Activated T-cell treated with anti-CD3 and anti-CD28 coated beads for 4 hours (primary cell): ENCODE data around the gene SCAMP2.

Experiments used
- DNase-seq: peaks from one replicate; pipeline ENCODE4 v3.0.0-alpha.2; 2020

The SCAMP2 gene

DNA sequence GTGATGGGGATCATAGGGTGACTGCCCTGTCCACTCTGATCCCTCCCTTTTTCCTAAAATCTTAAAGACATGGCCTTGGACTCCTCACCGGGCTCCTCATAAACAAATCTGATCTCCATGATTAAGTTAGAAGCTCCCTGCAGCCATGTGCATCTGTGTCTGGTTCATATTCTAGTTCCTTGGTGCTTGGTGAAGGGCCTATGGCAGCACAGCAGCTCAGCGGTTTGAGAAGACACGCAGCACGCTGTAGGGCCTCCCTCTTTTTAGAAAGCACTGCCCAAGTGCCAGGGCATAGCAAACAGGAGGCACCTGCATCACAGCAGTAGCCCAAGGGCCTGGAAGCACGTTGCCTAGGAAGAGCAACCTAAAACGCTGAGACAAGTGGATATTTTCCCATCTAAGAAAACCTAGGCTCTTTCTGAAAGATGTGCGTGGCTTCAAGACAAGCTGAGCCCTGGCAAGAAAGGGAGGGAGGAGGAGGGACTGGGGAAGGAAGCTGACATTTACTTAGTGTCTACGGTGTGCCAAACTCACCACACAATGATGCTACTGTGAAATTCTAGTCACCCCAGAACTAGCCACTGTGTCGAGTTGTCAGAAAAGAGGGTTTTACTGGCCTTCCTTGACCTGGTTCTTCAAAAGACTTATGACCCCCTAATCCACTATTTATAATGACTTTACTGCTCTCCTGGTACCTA, 15.3 kb downstream of the SCAMP2 start:
- no peak for DNase-seq

GRCh38 chr15:74857082-74857655, 16.0 kb downstream of the SCAMP2 start:
- no peak for DNase-seq

DNA sequence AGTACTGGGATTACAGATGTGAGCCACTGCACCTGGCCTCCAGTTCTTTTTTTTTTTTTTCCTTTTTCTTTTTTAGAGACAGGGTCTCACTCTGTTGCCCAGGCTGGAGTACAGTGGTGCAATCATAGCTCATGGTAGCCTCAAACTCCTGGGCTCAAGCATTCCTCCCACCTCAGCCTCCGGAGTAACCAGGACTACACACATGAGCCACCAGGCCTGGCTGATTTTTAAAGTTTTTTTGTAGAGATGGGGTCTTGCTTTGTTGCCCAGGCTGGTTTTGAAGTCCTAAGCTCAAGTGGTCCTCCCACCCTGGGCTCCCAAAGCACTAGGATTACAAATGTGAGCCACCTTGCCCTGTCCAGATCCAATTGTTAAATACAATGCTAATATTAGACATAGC, 16.6 kb downstream of the SCAMP2 start:
- no peak for DNase-seq

- DNase-seq: no peak
Observed at GRCh38 chr15:74855857-74856256, 17.3 kb downstream of the SCAMP2 start.

DNA sequence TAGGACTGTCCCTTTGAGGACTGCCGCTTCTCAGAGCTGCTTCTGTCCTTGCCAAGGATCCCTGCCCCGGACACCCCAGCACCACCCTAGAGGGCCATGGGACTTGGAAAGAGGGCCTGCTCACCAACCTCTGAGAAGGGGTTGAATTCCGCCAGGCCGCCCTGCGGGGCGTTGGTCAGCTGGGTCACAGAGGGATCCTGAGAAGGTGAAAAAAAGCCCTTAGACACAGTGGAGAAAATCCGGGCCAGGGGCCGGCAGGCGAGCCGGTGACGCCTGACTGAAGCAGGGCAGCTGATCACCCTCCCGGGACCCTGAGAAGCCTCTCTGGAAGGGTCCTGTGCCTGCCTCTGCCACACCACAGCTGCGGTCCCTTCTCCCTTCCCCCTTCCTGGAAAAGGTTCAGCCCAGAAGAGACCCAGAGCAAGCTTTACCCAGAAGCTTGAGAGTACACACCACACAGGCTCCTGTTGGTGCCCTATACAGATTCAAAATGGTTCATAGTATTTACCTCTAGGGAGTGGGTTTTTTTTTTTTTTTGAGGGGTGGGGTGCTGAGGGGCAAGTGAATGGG, 18.6 kb downstream of the SCAMP2 start:
- DNase-seq: no peak

DNA sequence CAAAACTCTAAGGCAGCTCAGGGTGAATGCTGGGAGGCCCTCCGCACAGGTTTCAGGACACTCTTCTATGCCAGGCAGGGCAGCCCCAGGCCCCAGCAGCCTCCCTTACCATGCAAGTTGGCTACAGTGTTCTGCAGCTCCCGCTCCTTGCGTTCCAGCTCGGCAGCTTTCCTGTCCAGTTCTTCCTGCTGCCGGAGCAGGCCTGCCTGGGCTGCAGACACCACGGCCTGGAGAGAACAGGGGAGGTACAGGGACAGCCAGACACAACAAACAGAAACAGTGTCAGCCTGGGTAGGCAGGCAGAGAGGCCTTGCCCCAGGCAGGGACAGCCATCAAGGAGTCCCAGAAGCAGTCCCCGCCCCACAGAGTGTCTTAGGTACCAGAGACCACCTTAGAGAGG, 21.2 kb downstream of the SCAMP2 start:
- DNase-seq: no peak

DNA sequence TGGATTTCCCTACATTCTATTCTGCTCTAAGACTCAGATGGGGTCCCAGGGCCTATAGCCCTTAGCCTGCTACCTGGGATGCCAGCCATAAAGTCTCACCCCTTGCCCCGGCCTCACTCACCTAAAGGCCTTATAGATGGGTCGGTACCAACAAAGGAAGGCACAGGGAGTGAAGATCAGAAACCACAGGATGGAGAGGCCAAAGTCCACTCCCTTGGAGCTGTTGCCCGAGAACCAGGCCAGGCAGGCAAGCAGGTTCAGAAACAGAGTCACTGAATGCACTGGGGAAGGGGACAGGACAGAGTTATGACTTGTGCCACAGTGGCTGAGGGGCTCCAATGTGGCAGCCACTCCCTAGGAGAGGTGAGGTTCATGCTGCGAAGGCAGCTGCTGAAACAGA, 22.8 kb downstream of the SCAMP2 start:
- DNase-seq: no peak

GRCh38 chr15:74847432-74847831, 25.7 kb downstream of the SCAMP2 start:
- DNase-seq: no peak

DNA sequence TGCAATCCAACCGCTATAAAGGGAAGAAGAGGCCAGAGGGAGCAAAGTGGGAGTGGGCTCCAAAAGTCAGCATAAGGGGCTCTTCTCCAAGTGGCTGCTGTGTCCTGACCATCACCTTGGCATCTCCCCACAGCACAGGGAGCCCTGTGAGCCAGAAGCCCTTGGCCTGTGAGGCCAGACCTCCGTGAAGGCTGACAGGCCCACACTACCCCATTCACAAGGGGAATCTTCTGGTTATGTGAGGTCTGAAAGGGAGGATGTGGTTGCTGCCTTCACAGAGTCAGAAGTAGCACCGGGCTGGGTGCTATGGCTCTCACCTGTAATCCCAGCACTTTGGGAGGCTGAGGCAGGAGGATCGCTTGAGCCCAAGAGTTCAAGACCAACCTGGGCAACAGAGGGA, 27.6 kb downstream of the SCAMP2 start:
- no peak for DNase-seq

- DNase-seq: peak; percentile 37
Observed at GRCh38 chr15:74845208-74845568, 28.0 kb downstream of the SCAMP2 start.

GRCh38 chr15:74844319-74845207, 28.6 kb downstream of the SCAMP2 start:
- no peak for DNase-seq

DNA sequence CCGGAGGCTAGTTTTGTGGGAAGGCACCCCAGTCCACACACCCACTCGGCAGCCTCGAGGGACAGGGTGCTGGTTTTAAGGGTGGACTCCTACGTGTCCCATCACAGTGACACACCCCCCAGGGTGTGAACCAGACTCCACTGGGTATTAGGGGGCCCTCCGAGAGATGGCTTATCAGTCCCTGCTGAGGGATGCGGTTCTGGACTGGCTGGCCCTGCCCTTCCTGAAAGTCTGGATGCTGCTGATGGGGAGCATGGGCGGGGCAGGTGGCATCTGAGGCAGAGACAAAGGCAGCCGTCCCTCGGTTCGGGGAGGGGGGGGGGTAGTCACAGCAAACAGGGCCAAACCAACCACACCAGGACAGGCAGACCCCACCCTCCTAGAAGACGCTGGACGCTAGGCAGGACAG, 29.3 kb downstream of the SCAMP2 start:
- no peak for DNase-seq

DNA sequence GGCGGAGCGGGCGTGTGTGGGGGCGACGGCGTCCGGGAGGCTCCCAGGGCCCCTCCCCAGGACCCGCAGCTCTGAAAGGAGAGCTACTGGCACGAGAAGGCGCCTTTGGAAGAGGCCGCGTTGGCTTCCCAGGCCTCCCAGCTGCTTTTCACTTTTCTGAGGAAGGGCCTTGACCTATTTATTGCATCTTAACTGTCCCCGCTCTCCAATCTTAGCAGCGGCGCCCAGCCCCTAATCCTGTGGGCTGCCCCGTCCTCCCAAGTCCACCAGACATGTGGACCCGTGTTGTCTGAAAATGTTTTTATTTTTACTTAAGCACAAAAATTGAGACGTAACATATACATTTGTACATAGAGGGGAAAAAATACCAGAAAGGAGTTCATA, 29.7 kb downstream of the SCAMP2 start:
- no peak for DNase-seq

- peak; percentile 87 for DNase-seq
Observed at GRCh38 chr15:74842581-74843444, 30.4 kb downstream of the SCAMP2 start, which contains the start of gene ULK3. Gene ULK3, minus strand, starts transcription at chr15:74843156. Its CDS starts 51 bp downstream, at chr15:74843105.

- no peak for DNase-seq
Observed at GRCh38 chr15:74841891-74842373, 31.2 kb downstream of the SCAMP2 start.

DNA sequence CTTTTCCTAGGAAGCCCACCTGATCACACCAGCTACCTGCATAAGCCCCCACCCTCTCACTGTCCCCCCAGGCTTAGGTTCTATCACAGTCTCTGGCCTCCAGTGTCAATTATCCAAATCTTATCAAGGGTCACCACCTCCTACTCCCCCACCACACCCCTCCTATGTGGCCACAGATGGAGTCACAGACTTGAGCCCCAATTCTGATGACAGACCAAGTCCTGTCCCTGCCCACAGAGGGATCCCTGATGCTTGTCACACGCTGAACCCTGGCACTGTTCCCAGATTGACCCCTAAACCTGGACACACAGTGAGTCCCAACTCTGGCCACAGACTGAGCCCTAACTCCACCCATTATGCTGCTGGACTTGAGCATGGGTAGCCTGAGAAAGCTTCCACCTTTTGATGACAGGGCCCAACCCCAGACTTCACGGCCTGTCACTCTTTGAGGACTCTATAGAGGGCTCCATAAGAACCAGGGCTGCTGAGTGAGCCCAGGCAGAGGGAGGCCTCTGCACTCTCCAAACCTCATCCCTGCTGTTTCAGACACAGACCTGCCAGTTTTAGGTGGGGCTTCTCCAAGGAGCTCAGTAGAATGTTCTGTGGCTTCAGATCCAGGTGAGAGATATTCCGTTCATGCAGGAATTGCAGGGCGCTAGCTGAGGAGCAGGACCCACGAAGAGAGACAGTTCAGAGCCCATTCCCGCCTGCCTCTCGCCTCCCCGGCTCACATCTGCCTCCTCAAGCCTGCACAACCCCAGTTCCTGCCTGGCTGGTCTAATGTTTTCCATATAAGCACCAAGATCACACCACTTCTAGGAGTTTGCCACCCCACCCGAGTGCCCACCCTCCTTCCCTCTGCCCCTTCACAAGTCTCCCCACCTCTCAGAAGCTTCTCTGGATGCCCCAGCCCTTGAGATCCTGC, 32.1 kb downstream of the SCAMP2 start:
- DNase-seq: no peak

DNA sequence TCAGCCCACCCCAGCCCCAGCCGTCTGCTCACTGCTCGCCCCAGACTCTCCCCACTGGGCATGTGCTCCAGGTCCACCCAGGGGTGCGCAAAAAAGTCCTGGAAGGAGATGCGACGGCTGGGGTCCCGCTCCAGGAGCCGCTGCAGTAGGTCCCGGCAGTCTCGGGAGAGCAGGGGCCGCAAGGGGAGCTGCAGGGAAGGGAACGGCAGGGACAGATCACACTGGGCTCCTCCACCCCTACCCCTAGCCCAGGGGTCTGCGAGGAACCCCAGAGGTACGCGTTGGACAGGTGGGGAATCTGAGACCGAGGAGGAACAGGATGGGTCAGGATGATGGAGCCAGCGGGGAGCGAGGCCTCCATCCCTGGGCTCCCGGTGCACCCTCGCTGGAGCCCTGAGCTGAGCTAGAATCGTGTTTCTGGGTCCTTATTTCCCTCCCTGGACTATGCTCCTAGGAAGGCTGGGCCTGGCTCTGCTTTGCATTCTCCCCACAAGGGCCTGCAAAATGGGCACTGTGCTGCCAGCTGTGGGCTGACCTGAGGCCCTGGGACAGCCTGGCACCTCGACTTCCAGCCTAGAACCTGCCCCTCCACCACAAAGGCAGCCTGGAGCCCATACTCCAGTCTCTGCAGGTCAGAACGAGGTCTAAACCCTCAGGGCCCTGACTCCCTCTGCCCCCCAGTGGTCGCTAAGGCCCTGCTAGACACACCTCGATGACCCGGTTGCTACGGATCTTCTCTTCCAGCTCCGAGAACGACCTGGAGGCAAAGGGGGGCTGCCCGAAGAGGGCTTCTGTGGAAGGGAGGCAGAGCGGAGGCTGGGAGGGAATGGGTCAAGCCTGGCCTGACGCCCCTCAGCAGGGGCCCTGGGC, 33.4 kb downstream of the SCAMP2 start:
- DNase-seq: no peak

DNA sequence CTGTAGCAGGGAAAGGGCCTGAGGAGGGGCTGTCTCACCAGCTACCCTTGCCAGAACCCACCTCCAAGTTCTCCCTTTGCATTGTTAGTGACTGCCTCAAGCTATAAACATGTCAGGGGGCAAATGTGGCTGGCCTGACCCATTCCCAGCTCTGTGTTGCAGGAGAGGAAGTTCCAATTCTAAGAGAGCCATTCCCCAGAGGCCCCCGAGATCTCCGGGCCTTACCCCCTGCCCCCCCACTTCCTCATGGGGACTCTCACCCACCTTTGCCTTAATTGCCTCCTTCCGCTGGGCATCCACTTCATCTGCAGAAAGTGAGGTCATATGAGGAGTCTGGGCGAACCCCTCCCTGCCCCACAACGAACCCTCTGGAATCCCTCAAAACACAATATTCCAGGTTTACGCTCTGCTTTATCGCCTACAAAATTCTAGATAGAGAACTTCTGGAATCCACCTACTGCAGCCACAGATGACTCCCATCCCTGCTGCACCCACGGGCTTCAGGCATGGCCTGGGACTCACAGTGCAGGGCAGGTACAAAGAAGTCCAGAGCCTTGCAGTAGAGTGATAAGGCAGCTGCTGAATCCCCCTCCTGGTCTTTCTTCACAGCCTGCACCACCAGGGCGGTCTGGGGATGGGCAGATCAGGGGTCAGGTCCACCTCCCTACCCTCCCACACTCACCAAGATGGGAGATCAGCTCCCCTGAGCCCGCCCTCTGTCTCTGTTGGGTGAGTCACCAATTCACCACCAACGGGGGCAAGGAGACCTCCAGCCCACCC, 34.2 kb downstream of the SCAMP2 start:
- DNase-seq: no peak

DNA sequence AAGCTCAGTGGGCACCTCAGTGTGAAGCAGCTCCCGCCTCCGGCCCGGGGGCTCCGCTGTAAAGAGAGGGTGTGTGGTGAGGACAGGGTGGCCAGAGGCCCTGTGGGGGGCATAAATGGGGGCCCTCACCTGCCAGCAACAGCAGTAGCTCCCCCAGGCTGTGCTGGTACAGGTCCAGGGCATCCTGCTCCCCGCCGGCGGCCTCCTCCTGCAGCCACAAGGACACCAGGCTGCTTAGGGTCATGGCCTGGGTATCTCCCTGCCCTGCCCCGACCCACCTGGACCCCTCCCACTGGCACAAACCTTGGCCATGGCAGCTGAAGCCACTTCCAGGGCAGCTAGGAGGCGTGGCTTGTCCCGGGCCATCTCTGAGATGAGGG, 35.0 kb downstream of the SCAMP2 start:
- no peak for DNase-seq
